DMS114 treated with DMSO at 0.1 percent for 48 hours (cell line): ENCODE results near the gene STKLD1.
"Not testable (repeated sequence)": the region's sequence is repeated elsewhere in the genome, so short reads cannot be mapped to it uniquely, and the experiment has no call there.

Experiments used
- DNase-seq: peaks from one replicate; lab custom pipeline; 2025; ENCODE audit not compliant: unreplicated experiment; lab: John Stamatoyannopoulos, UW

Gene STKLD1

GRCh38 chr9:133436681-133437080, 60.5 kb downstream of the STKLD1 start:
- no peak for DNase-seq

GRCh38 chr9:133437753-133438531, 61.8 kb downstream of the STKLD1 start:
- DNase-seq = no peak

- DNase-seq = no peak
These were observed 63.2 kb downstream of the STKLD1 start for GRCh38 chr9:133439337-133439736.

GRCh38 chr9:133440874-133441273, 64.7 kb downstream of the STKLD1 start:
- DNase-seq = no peak

- DNase-seq = no peak
These were observed 65.4 kb downstream of the STKLD1 start for GRCh38 chr9:133441571-133441970.

- no peak for DNase-seq
These were observed 67.1 kb downstream of the STKLD1 start for GRCh38 chr9:133443248-133443647.

GRCh38 chr9:133443982-133444381, 67.8 kb downstream of the STKLD1 start:
- no peak for DNase-seq

- no peak for DNase-seq
These were observed 69.3 kb downstream of the STKLD1 start for GRCh38 chr9:133445293-133445969.

- no peak for DNase-seq
These were observed 72.4 kb downstream of the STKLD1 start for GRCh38 chr9:133448487-133448972.

GRCh38 chr9:133449760-133450159, 73.6 kb downstream of the STKLD1 start:
- no peak for DNase-seq

- DNase-seq = not testable (repeated sequence)
These were observed 75.7 kb downstream of the STKLD1 start for GRCh38 chr9:133451865-133452264.

- no peak for DNase-seq
These were observed 76.4 kb downstream of the STKLD1 start for GRCh38 chr9:133452562-133452961.

- no peak for DNase-seq
These were observed 77.5 kb downstream of the STKLD1 start for GRCh38 chr9:133453651-133454050.

GRCh38 chr9:133454325-133454724, 78.2 kb downstream of the STKLD1 start:
- no peak for DNase-seq

GRCh38 chr9:133454943-133455673, 78.9 kb downstream of the STKLD1 start:
- DNase-seq = no peak
